Head of caudate nucleus (tissue), 42 donors: Measurements from ENCODE around the gene MTCL1.
A peak's percentile ranks its signal among the peaks of the same experiment; 100 is the strongest.

Experiments used
- DNase-seq, 42 donors: peaks; one replicate each; pipeline versions ENCODE4 v3.0.0 to v3.0.0-alpha.2; 2020 to 2021; ENCODE audit warnings: mixed read lengths in 7 of 42
- intact Hi-C: fragments of 100-400 bp; cut with DNase I; formaldehyde crosslinking; loops from one replicate; pipeline ENCODE4 v1.15.0; 2022

MTCL1 gene

DNA sequence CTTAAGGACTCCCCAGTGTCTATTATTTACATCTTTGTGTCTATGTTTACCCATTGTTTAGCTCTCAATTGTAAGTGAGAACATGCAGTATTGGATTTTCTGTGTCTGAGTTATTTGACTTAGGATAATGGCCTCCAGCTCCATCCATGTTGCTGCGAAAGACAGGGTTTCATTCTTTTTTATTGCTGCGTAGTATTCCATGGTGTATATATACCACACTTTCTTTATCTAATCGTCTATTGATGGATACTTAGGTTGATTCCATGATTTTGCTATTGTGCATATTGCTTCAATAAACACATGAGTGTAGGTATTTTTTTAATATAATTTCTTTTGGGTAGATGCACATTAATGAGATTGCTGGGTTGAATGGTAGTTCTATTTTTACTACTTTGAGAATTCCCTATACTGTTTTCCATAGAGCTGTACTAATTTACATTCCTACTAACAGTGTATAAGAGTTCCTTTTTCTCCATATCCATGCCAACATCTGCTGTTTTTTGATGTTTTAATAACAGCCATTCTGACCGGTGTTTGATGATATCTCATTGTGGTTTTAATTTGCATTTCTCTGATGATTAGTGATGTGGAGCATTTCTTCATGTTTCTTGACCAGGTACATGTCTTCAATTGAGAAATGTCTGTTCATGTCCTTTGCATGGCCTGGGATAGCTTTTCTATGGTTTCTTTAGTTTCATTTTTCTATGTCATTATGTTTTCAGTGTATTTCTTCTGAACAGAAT, 21.8 kb downstream of the MTCL1 start:
- no peak for DNase-seq
- intact Hi-C loops: no loop called here

DNA sequence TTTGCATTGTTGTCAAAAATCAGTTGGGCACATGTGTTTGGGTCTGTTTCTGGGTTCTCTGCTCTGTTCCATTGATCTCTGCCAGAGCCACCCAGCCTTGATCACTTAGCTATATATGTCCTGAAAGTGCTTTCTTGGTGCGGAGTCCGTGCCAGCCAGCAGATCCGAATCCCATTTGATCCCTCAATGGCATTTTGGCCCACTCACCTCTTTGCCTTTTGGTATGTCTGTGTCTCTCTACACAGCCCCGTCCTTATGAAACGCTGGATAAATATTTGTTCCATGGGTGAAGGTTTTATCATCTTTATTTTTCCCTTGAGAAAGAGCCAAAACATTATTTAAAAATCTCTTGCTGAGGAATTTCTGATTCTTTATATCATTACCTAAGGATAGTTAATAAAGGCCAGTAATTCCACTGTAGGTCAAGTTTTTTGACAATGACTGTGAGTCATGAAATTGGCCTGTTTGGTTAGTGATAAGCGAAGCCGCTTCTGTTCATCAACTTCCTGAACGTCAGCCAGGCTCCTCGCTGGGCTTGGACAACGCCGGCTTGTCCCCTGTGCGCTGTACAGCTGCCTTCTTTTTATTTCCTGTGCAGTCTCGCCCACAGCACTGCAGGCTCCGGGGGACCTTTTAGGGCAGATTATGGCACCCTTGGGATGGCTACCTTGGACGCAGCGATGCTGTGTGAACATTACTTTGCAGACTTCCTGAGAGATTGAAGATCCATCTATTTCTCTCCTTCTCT, 24.9 kb downstream of the MTCL1 start:
- peak in 10 of 42 donors; percentile 12 to 55 (median 26) for DNase-seq
- intact Hi-C loops: no loop called here

GRCh38 chr18:8732442-8733360, 27.3 kb downstream of the MTCL1 start:
- intact Hi-C loops: no loop called here
- DNase-seq: no peak

DNA sequence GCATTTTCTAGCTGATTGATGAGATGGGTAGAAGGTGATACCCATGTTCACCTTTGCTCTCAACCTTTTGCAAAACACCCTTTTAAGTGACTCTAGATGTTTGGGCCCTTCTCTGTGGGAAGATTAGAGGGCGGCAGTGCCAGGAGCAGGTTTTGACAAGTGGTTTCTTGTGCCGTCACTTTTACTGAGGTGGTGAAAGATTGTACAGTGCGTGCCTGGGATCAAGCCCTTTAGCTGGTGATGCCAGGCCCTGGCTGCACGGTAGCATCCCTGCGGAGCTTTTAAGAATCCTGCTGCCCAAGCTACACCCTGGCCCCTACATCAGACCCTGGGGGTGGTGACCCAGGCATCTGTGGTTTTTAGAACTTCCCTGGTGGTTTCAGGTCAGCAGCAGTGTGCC, 29.1 kb downstream of the MTCL1 start:
- no peak for DNase-seq
- intact Hi-C loops: no loop called here

DNA sequence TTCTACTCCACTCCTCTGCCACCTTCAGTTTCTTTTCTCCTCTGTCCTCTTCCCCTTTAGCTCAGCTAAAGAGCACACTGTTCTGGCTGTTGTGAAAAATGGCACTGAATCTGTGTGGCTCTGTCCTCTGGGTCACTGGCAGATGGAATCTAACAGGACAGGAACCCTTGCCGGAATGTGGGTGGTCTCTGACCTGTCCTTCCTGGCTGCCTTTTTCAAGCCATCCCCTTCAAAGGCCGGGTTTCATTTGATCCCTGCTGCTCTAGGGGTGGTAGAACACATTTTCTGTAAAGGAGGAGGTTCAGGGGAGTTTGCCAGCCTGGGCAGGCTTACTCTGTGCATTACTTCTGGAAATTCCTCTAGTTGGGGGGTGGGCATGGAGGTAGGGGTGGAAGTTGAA, 29.9 kb downstream of the MTCL1 start:
- DNase-seq: no peak
- intact Hi-C loops: no loop called here

GRCh38 chr18:8741117-8741516, 35.8 kb downstream of the MTCL1 start:
- DNase-seq: no peak
- intact Hi-C loops: no loop called here

GRCh38 chr18:8741532-8741931, 36.2 kb downstream of the MTCL1 start:
- DNase-seq: peak in 1 of 42 donors; percentile 16
- intact Hi-C loops: no loop called here

GRCh38 chr18:8742387-8743361, 37.3 kb downstream of the MTCL1 start:
- DNase-seq: no peak
- intact Hi-C loops: no loop called here

DNA sequence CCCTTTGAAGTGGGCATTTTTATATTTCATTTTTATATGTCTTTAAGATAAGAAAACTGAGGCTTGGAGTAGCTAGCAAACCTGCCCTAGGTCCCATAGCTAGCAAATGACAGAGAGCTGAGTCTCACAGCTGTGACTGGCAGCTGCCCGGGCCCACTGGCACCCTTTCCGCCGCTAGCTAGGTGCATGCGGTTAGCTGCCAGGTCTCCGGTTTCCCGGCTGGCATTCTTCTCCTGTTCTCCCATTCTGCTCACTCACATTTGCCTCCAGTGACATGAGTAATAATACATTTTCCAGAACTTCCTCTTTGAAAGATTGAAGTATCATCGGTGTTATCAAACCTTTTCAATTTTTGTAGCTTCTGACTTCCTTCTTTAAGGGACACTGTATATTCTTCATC, 38.7 kb downstream of the MTCL1 start:
- intact Hi-C loops: no loop called here
- DNase-seq: no peak

DNA sequence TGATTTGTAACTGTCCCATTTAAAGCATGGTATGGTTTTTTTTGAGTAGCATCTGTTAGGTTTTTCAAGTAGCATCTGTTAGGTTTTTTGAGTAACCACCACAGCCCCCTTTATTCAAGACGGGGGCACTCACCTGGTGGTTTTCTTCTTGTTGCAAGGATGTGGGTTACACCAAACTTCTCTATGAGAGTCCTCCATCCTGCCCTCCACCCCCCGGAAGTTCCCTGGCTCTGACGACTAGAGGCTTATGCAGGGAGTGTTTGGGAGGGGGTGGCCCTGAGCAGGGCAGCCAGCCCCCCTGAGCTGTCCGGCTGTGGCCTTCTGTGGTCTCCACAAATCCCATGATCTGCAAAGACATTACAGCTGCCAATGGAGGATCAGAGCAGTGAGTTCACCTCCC, 39.3 kb downstream of the MTCL1 start:
- intact Hi-C loops: no loop called here
- no peak for DNase-seq

DNA sequence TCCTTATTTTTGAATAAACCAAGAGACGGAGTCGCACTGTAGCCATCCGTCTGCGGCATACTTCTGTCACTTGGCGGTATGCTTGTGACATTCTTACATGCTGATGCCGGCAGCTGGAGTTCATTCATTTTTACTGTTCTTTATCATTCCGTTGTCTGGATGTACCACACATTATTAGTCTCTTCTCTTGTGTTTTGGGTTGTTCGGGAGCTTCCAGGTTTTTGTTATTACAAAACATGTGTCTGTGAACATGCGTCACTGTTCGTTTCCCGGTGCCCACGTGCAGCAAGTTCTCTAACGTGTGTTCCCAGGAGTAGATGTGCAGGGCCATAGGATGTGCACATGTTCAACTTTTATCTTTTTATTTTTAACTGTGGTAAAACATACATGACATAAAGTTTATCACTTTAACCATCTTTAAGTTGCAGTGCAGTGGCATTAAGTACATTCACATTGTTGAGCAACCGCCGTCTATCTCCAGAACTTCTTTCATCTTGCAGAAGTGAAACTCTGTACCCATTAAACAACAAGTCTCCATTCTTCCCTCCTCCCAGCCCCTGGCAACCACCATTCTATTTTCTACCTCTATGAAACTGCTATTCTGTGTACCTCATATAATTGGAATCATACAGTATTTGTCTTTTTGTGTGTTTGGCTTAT, 40.1 kb downstream of the MTCL1 start:
- DNase-seq: no peak
- intact Hi-C loops: no loop called here

DNA sequence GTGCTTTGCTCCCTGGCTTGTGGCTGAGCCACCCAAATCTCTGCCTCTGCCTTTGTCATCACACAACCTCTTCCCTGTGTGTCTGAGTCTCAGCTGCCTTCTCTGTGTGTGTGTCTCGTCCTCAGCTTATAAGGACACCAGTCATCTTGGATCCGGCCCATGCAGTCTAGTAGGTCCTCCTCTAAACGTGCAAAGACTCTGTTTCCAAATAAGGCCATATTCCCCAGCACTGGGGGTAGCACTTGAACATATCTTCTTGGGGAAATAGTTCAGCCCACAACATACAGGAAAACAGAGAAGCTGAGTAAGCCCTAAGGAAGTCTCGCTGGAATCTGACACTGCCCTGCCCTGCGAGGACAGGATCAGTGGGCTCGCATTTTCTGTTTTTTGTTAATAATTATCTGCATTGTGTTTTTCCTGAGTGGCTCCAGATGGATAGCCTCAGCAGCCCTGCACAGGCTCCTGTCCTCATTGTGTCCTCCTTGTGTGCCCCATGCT, 42.1 kb downstream of the MTCL1 start:
- intact Hi-C loops: no loop called here

GRCh38 chr18:8749492-8749891, 44.1 kb downstream of the MTCL1 start:
- intact Hi-C loops: no loop called here
- no peak for DNase-seq

More for the DNA sequence above, 42.1 kb downstream of the MTCL1 start:
- DNase-seq: no peak

- DNase-seq: no peak
- intact Hi-C loops: no loop called here
Measured at GRCh38 chr18:8750954-8751415, 45.6 kb downstream of the MTCL1 start.

- intact Hi-C loops: no loop called here
- DNase-seq: no peak
Measured at GRCh38 chr18:8751692-8752091, 46.3 kb downstream of the MTCL1 start.

DNA sequence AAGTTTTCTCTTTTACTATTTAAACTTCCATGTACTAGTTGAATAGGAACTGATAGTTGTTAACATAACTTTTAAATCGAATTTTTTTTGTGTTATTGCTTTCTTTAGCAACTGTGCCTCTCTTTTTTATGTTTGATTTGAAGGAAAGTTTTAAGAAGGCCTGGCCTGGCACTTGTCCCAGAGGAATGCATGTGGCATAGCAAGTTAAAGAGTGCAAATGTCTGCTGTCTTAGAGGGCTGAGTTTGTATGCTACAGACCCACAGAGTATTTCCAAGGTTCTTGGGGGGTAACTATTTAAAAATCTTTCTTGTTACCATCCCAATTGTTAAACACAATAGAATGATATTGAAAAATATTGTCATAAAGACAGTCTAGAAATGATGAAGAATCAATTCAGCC, 47.0 kb downstream of the MTCL1 start:
- no peak for DNase-seq

GRCh38 chr18:8754995-8755960, 49.9 kb downstream of the MTCL1 start:
- intact Hi-C loops: no loop called here
- DNase-seq: no peak

More for the DNA sequence above, 47.0 kb downstream of the MTCL1 start:
- intact Hi-C loops: no loop called here
